HEK293 (cell line): ENCODE data around the gene NOA1.

Source experiments
- CTCF ChIA-PET: fragments of 350-600 bp; formaldehyde crosslinking; extraction: SDS; loops from one replicate; lab custom pipeline; 2021; ENCODE audit warnings: antibody characterized with exemption; lab: Yijun Ruan, JAX
- POLR2A ChIA-PET: fragments of 300-600 bp; formaldehyde crosslinking; extraction: SDS; loops from one replicate; lab custom pipeline; 2020; ENCODE audit warnings: antibody characterized with exemption, inconsistent platforms; lab: Yijun Ruan, JAX
- H3K27ac ChIP-seq: fragments of 200-500 bp; sonication (Bioruptor generic); 2 replicates; pipeline ENCODE4 v1.5.1; 2014; ENCODE audit warnings: low read depth, low read length, control low read depth, inconsistent platforms; ENCODE audit errors: extremely low read depth
- H3K36me3 ChIP-seq, 2 experiments: fragments of 200-500 bp in 1 of 2; sonication (Bioruptor generic) in 1 of 2; 1 replicate in 1 of 2; 2 replicates in 1 of 2; pipeline ENCODE4 v1.5.1; 2014 to 2017; ENCODE audit warnings: inconsistent platforms in 2 of 2, low read length in 2 of 2; ENCODE audit not compliant: control insufficient read depth in 2 of 2, insufficient read depth in 1 of 2
- H3K4me1 ChIP-seq: fragments of 200-500 bp; sonication (Bioruptor generic); 2 replicates; pipeline ENCODE4 v1.5.1; 2014; ENCODE audit warnings: mild to moderate bottlenecking, low read length, inconsistent platforms; ENCODE audit not compliant: control insufficient read depth, insufficient read depth
- H3K4me3 ChIP-seq: 2 replicates; pipeline ENCODE4 v1.5.1; 2011; ENCODE audit warnings: low read depth, mild to moderate bottlenecking, control low read depth, low read length, moderate library complexity
- H3K9me3 ChIP-seq: fragments of 200-500 bp; sonication (Bioruptor generic); 2 replicates; pipeline ENCODE4 v1.5.1; 2014; ENCODE audit warnings: low read depth, low read length, inconsistent platforms; ENCODE audit not compliant: control insufficient read depth, insufficient read depth
- AEBP2 ChIP-seq: fragments of 450-650 bp; formaldehyde crosslinking; IDR thresholded peaks from 2 replicates; pipeline ENCODE4 v1.5.1; 2016; ENCODE audit warnings: missing biosample characterization, missing genetic modification characterization, borderline replicate concordance
- ATF2 ChIP-seq: fragments of 450-650 bp; formaldehyde crosslinking; IDR thresholded peaks from 2 replicates; pipeline ENCODE4 v1.5.1; 2016; ENCODE audit warnings: missing biosample characterization, missing genetic modification characterization, low read depth
- GLIS1 ChIP-seq: fragments of 450-650 bp; formaldehyde crosslinking; IDR thresholded peaks from 2 replicates; pipeline ENCODE4 v1.5.1; 2016; ENCODE audit warnings: missing biosample characterization, missing genetic modification characterization
- KLF17 ChIP-seq: fragments of 450-650 bp; formaldehyde crosslinking; IDR thresholded peaks from 2 replicates; pipeline ENCODE4 v1.5.1; 2016; ENCODE audit warnings: missing biosample characterization, missing genetic modification characterization
- PRDM1 ChIP-seq: fragments of 450-650 bp; formaldehyde crosslinking; IDR thresholded peaks from 2 replicates; pipeline ENCODE4; 2016; ENCODE audit warnings: missing biosample characterization, missing genetic modification characterization
- PRDM2 ChIP-seq: fragments of 450-650 bp; formaldehyde crosslinking; IDR thresholded peaks from 2 replicates; pipeline ENCODE4 v1.5.1; 2016; ENCODE audit warnings: missing biosample characterization, missing genetic modification characterization, borderline replicate concordance
- SETDB1 ChIP-seq: IDR thresholded peaks from one replicate; pipeline ENCODE4 v1.6.1; 2017; ENCODE audit warnings: mild to moderate bottlenecking, low read length, moderate library complexity, mixed read lengths; ENCODE audit not compliant: insufficient read length
- TSHZ1 ChIP-seq: fragments of 450-650 bp; formaldehyde crosslinking; IDR thresholded peaks from 2 replicates; pipeline ENCODE4 v1.5.1; 2016; ENCODE audit warnings: missing biosample characterization, missing genetic modification characterization, borderline replicate concordance
- ZBTB17 ChIP-seq: fragments of 450-650 bp; formaldehyde crosslinking; IDR thresholded peaks from 2 replicates; pipeline ENCODE4 v1.5.1; 2016; ENCODE audit warnings: missing biosample characterization, missing genetic modification characterization
- ZBTB7A ChIP-seq: fragments of 450-650 bp; formaldehyde crosslinking; IDR thresholded peaks from 2 replicates; pipeline ENCODE4 v1.5.1; 2016; ENCODE audit warnings: low read depth, missing biosample characterization, missing genetic modification characterization
- ZNF292 ChIP-seq: fragments of 450-650 bp; formaldehyde crosslinking; IDR thresholded peaks from 2 replicates; pipeline ENCODE4 v1.5.1; 2016; ENCODE audit warnings: low read depth, missing biosample characterization, missing genetic modification characterization, borderline replicate concordance
- ZNF391 ChIP-seq: fragments of 450-650 bp; formaldehyde crosslinking; IDR thresholded peaks from 2 replicates; pipeline ENCODE4 v1.5.1; 2016; ENCODE audit warnings: low read depth, missing biosample characterization, missing genetic modification characterization, borderline replicate concordance
- ZNF473 ChIP-seq: fragments of 450-650 bp; formaldehyde crosslinking; IDR thresholded peaks from 2 replicates; pipeline ENCODE4 v1.5.1; 2017; ENCODE audit warnings: missing biosample characterization, missing genetic modification characterization
- ZNF585B ChIP-seq: fragments of 450-650 bp; formaldehyde crosslinking; IDR thresholded peaks from 2 replicates; pipeline ENCODE4 v1.5.1; 2016; ENCODE audit warnings: missing biosample characterization, missing genetic modification characterization
- ZNF629 ChIP-seq: fragments of 450-650 bp; formaldehyde crosslinking; IDR thresholded peaks from 2 replicates; pipeline ENCODE4 v1.5.1; 2017; ENCODE audit warnings: missing biosample characterization, missing genetic modification characterization
- ZSCAN16 ChIP-seq: fragments of 450-650 bp; formaldehyde crosslinking; IDR thresholded peaks from 2 replicates; pipeline ENCODE4 v1.5.1; 2016; ENCODE audit warnings: missing biosample characterization, missing genetic modification characterization

The NOA1 gene

GRCh38 chr4:56977321-56978012 lies at the start of gene NOA1 (continued):
- TF ChIP-seq ATF2 (tag by site-specific recombination): no peak
- TF ChIP-seq ZSCAN16 (tag by site-specific recombination): no peak
- TF ChIP-seq ZBTB7A (tag by site-specific recombination): no peak
- no peak for TF ChIP-seq ZNF585B (tag by site-specific recombination)
- no peak for TF ChIP-seq ZNF292 (tag by site-specific recombination)
- TF ChIP-seq TSHZ1 (tag by site-specific recombination): no peak
- TF ChIP-seq ZBTB17 (tag by site-specific recombination): no peak; the same call in 1 of the 2 replicates
- TF ChIP-seq ZNF473 (tag by site-specific recombination): no peak

- peaks cover 32 to 94% of the 10 kb centered on the region in 2 experiments for H3K36me3 ChIP-seq
- CTCF ChIA-PET: interaction anchor here (1.0 to 1.9 kb wide), 2 partner anchors 12 to 140 kb away, joined by 4 to 6 read pairs; no protein-coding TSS in a partner anchor
- POLR2A ChIA-PET: no interaction called here
- H3K4me1 ChIP-seq: no peaks in the 10 kb centered on the region
- H3K4me3 ChIP-seq: no peak overlapping the region
- TF ChIP-seq ZNF391 (no peak), PRDM1 (tag by site-specific recombination) (no peak), ZNF629 (tag by site-specific recombination) (peak; percentile 35; the same call in 1 of the 2 replicates)
- H3K9me3 ChIP-seq: no peaks in the 10 kb centered on the region
- no peak overlapping the region for H3K27ac ChIP-seq
Measured at GRCh38 chr4:57023104-57023503, 45.7 kb upstream of the NOA1 start.

DNA sequence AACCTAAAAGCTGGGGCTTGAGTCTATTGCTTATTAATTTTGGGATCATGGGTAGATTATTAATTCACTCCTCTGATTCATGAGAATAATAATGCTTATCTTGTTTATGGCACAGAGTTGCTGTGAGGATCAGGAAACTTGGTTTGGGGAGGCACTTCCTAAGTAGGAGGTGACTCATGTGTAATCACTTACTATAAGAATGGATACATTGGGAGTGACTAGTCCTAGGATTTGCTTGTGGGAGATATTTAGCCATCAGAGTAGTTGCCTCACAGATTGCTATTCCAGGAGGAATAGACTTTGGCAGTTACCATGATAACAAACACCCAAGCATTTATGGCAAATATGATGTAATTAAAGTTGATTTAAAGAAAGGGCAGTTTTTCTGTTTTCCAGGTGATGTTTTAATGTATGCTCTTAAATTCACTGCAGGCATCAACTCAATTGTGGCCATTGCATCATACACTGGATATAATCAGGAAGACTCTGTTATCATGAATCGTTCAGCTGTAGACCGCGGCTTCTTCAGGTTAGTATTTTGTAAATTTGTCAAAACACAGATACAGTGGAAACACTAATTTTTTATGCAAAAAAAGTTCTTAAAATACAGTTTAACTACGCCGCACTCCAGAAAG lies 43.2 kb upstream of the NOA1 start:
- no peaks in the 10 kb centered on the region for H3K4me1 ChIP-seq
- H3K4me3 ChIP-seq: no peak overlapping the region
- H3K27ac ChIP-seq: no peak overlapping the region
- TF ChIP-seq PRDM2 (no peak), KLF17 (no peak), AEBP2 (tag by site-specific recombination) (no peak), GLIS1 (tag by site-specific recombination) (no peak), SETDB1 (no peak)
- ChIA-PET CTCF (no interaction called here), POLR2A (no interaction called here)
- peaks cover 47 to 93% of the 10 kb centered on the region in 2 experiments for H3K36me3 ChIP-seq
- H3K9me3 ChIP-seq: no peaks in the 10 kb centered on the region
